Measurements from ENCODE around the gene INS.
"Not testable (repeated sequence)": the region's sequence is repeated elsewhere in the genome, so short reads cannot be mapped to it uniquely, and the experiment has no call there.

Gene INS

DNA sequence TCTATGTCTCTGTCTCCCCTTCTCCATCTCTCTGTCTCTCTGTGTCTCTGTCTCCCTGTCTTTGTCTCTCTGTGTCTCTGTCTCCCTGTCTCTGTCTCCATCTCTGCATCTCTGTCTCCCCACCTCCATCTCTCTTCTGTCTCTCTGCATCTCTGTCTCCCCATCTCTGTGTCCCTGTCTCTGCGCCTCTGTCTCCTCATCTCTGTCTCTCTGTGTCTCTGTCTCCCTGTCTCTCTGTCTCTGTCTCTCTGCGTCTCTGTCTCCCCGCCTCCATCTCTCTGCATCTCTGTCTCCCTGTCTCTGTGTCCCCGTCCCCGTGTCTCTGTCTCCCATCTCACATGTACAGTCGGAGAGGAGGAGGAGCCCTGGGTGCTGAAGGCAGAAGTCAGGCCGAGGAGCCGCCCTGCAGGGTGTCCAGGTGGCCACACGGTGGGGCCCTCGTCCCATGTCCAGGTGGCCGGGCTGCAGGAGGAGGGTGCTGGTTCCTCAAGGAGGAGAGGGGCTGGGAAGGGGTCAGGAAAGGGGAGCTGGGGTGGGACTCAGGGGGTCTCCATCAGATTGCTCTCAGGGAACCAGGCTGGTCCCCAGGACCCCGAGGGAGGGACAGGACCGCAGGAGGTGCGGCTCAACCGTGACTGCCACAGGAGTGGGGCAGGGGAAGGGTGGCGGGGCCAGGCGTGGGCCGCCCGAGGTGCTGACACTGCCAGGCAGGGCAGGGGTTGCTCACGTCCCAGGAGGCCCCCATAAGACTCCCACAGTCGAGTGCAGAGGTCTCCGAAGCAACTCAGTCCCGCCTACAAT lies 36.2 kb upstream of the INS start:
- no peaks in the 10 kb centered on the region for H3K36me3 ChIP-seq (ENCODE audit: insufficient read depth, low read length)
- H3K27me3 ChIP-seq (ENCODE audit: control insufficient read depth, insufficient read depth, low read length): peaks cover 6% of the 10 kb centered on the region
- H3K4me1 ChIP-seq (ENCODE audit: control insufficient read depth, insufficient read depth, low read length): no peaks in the 10 kb centered on the region
- H3K4me2 ChIP-seq (ENCODE audit: low read length): no peak overlapping the region
- H3K9ac ChIP-seq (ENCODE audit: low read depth, low read length): no peak overlapping the region
- H3K9me3 ChIP-seq (replicated peaks; ENCODE audit: low read length): no peaks in the 10 kb centered on the region
- no peak overlapping the region for H3K4me3 ChIP-seq (ENCODE audit: low read length)

DNA sequence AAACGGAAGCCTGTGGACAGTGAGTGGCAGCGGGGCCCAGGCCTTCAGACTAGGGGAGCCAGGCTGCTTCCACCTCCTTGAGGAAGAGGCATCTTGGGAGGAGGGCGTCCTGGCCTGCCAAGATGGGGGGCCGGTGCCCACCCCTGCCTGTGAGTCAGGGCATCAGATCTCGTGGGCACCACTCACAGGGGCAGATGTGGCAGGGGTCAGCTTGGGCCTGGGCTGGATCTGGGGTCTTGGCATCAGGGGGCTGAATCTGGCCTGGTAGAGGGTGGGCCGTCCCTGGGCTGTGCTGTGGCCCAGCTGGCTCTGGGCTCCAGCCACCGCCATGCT lies 34.7 kb upstream of the INS start:
- Histone ChIP-seq H3K9me3 (replicated peaks; ENCODE audit: low read length) (no peaks in the 10 kb centered on the region), H3K9ac (ENCODE audit: low read depth, low read length) (no peak overlapping the region), H3K4me1 (ENCODE audit: control insufficient read depth, insufficient read depth, low read length) (no peaks in the 10 kb centered on the region), H3K27me3 (ENCODE audit: control insufficient read depth, insufficient read depth, low read length) (peaks cover 15% of the 10 kb centered on the region), H3K4me3 (ENCODE audit: low read length) (no peak overlapping the region), H3K36me3 (ENCODE audit: insufficient read depth, low read length) (no peaks in the 10 kb centered on the region), H3K4me2 (ENCODE audit: low read length) (no peak overlapping the region)

DNA sequence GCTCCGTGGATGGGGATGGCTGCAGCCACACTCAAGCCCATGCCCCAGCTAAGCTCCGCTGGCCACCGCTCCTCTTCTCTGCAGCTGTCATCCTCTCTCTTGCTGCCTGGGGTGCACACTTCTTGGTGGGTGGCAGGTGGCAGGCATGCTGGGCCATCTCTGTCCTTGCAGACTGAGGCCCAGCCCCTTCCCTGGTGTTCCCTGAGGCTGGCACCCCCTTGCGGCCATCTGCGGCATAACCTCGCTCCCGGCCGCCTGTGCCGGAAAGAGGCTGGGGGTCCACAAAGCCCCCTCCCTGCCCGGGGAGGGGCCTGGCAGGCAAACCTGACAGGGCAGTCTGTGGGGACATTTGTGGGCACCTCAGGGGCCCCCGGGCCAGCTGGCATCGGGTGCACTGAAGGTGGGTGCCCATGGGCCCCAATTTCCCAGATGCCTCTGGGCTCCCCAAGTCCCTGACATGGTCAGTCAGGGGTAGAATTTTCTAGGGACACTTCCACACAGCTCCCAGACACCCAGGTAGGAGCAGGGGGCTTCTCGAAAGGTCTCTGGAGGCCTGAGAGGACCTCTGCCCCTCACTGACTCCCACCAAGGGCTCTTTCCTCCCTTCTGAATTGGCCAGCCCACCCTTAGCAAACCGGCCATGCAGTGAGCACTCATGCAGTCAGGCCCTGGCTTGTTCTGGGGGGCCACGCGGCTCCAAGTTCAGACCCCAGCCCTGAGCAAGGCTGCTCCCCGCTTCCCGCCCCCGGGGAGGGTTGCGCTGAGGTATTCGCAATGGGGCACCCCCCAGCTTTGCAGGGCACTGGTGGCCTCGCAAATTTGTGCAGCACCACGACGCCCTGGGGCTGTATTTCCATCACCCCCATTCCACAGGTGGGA lies 34.1 kb upstream of the INS start:
- Histone ChIP-seq H3K27me3 (ENCODE audit: control insufficient read depth, insufficient read depth, low read length) (peaks cover 17% of the 10 kb centered on the region), H3K4me3 (ENCODE audit: low read length) (no peak overlapping the region)

GRCh38 chr11:2193888-2194595 lies 33.0 kb upstream of the INS start:
- H3K4me1 ChIP-seq (ENCODE audit: control insufficient read depth, insufficient read depth, low read length); H3K4me3 ChIP-seq (ENCODE audit: low read length); H3K4me2 ChIP-seq (ENCODE audit: low read length); H3K9me3 ChIP-seq (replicated peaks; ENCODE audit: low read length); H3K36me3 ChIP-seq (ENCODE audit: insufficient read depth, low read length); H3K9ac ChIP-seq (ENCODE audit: low read depth, low read length): not testable (repeated sequence)
- H3K27me3 ChIP-seq (ENCODE audit: control insufficient read depth, insufficient read depth, low read length): peaks cover 19% of the 10 kb centered on the region

More for the DNA sequence above, 34.1 kb upstream of the INS start:
- Histone ChIP-seq H3K4me1 (ENCODE audit: control insufficient read depth, insufficient read depth, low read length) (no peaks in the 10 kb centered on the region), H3K4me2 (ENCODE audit: low read length) (no peak overlapping the region), H3K9me3 (replicated peaks; ENCODE audit: low read length) (no peaks in the 10 kb centered on the region), H3K9ac (ENCODE audit: low read depth, low read length) (no peak overlapping the region), H3K36me3 (ENCODE audit: insufficient read depth, low read length) (no peaks in the 10 kb centered on the region)

DNA sequence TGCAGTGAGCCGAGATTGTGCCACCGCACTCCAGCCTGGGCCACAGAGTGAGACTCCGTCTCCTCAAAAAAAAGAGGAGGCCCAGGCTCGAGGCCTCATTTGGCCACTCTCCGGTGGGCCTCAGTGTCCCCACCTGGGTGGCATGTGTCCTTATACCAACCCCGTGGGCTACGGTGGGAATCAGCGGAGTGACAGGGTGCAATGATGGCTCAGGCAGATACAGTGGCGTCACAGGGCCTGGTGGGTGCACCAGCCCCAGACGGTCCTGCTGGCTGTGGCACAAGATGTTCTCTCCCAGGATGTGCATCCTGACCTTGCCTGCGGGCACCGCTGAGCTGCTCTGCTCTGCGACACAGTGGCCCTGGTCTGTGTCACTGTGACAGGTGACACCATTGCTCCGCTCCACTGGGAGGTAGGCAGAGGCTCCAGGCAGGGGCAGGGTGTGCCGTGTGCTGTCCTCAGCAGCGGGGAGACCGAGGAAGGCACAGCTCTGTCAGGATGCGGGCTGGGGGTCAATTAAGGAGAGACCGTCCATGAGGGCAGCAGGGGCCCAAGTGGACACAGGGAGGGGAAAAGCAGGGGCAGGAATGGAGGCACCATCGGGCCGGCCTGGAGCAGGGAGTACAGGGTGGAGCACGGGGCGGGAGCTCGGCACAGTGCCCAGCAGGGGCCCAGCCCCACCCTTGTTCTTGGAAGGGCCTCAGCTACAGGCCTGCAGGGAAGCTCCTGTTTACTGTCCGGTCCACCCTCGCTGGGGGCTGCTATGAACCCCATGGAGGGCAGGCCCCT lies 32.3 kb upstream of the INS start:
- no peaks in the 10 kb centered on the region for H3K9me3 ChIP-seq (replicated peaks; ENCODE audit: low read length)
- H3K27me3 ChIP-seq (ENCODE audit: control insufficient read depth, insufficient read depth, low read length): peaks cover 19% of the 10 kb centered on the region

DNA sequence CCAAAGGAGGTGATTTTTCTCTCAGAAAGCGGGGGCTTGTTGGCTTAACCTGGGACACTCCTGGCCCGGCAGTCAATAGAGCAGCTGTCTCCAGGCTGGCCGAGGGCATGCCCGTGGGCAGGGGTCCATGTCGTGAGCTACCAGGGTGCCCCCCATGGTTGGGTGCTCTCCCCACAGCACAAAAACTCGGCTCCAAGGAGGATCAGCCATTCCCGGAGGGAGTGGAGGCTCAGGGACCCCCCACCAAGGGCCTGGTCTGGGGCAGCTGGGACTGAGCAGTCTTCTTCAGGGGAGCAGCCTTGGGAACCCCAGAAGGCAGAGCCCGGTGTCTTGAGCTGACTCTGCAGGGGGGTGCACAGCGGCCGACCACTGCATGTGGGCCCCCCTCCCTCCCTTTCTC lies 31.4 kb upstream of the INS start:
- Histone ChIP-seq H3K4me2 (ENCODE audit: low read length) (no peak overlapping the region), H3K9me3 (replicated peaks; ENCODE audit: low read length) (no peaks in the 10 kb centered on the region), H3K36me3 (ENCODE audit: insufficient read depth, low read length) (no peaks in the 10 kb centered on the region), H3K27me3 (ENCODE audit: control insufficient read depth, insufficient read depth, low read length) (peaks cover 22% of the 10 kb centered on the region), H3K9ac (ENCODE audit: low read depth, low read length) (no peak overlapping the region), H3K4me1 (ENCODE audit: control insufficient read depth, insufficient read depth, low read length) (no peaks in the 10 kb centered on the region), H3K4me3 (ENCODE audit: low read length) (no peak overlapping the region)

More for the DNA sequence above, 32.3 kb upstream of the INS start:
- Histone ChIP-seq H3K4me3 (ENCODE audit: low read length) (no peak overlapping the region), H3K36me3 (ENCODE audit: insufficient read depth, low read length) (no peaks in the 10 kb centered on the region), H3K9ac (ENCODE audit: low read depth, low read length) (no peak overlapping the region), H3K4me1 (ENCODE audit: control insufficient read depth, insufficient read depth, low read length) (no peaks in the 10 kb centered on the region), H3K4me2 (ENCODE audit: low read length) (no peak overlapping the region)

- Histone ChIP-seq H3K36me3 (ENCODE audit: insufficient read depth, low read length) (no peaks in the 10 kb centered on the region), H3K9ac (ENCODE audit: low read depth, low read length) (no peak overlapping the region), H3K27me3 (ENCODE audit: control insufficient read depth, insufficient read depth, low read length) (peaks cover 22% of the 10 kb centered on the region), H3K4me3 (ENCODE audit: low read length) (no peak overlapping the region), H3K9me3 (replicated peaks; ENCODE audit: low read length) (no peaks in the 10 kb centered on the region), H3K4me1 (ENCODE audit: control insufficient read depth, insufficient read depth, low read length) (no peaks in the 10 kb centered on the region), H3K4me2 (ENCODE audit: low read length) (no peak overlapping the region)
Observed at GRCh38 chr11:2191883-2192282, 30.9 kb upstream of the INS start.

DNA sequence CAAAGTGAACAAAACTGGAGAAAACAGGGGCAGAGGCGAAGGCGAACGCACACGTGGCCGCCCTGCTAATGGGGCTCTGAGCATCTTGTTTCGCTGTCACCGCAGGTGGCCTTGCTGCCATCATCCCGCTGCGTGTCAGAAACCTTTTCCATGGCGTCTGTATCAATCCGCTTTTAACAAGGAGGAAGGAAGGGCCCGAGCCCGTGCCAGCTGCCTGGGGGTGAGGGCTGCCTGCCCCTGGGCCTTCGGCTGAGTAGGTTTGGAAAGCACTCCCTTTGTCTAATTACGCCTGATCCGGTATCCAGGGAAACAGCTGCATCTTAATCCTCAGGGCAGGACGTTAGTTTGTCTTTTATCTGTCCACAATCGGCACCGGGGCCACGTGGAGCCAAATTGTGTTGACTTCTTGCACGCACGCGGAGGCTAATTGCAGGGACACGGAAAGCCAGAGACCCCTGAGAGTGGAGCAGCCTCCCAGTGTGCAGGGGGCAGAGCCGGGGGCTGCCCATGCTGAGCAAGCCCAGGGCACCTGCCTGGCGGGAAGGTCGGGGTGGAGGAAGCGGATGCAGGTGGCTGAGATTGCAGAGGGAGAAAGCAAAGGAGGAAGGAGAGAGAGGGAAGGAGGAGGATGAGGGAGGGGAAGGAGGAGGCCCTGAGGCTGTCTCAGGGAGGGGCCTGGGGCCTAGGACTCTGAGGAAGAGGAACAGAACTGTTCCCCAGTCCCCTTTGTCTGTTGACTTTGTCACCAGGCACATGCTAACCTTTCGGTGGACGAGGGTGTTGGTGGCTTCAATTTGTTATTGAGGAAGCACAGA lies 29.9 kb upstream of the INS start:
- Histone ChIP-seq H3K27me3 (ENCODE audit: control insufficient read depth, insufficient read depth, low read length) (peaks cover 27% of the 10 kb centered on the region), H3K4me3 (ENCODE audit: low read length) (no peak overlapping the region), H3K9ac (ENCODE audit: low read depth, low read length) (no peak overlapping the region), H3K36me3 (ENCODE audit: insufficient read depth, low read length) (no peaks in the 10 kb centered on the region), H3K4me2 (ENCODE audit: low read length) (no peak overlapping the region), H3K9me3 (replicated peaks; ENCODE audit: low read length) (no peaks in the 10 kb centered on the region), H3K4me1 (ENCODE audit: control insufficient read depth, insufficient read depth, low read length) (no peaks in the 10 kb centered on the region)

DNA sequence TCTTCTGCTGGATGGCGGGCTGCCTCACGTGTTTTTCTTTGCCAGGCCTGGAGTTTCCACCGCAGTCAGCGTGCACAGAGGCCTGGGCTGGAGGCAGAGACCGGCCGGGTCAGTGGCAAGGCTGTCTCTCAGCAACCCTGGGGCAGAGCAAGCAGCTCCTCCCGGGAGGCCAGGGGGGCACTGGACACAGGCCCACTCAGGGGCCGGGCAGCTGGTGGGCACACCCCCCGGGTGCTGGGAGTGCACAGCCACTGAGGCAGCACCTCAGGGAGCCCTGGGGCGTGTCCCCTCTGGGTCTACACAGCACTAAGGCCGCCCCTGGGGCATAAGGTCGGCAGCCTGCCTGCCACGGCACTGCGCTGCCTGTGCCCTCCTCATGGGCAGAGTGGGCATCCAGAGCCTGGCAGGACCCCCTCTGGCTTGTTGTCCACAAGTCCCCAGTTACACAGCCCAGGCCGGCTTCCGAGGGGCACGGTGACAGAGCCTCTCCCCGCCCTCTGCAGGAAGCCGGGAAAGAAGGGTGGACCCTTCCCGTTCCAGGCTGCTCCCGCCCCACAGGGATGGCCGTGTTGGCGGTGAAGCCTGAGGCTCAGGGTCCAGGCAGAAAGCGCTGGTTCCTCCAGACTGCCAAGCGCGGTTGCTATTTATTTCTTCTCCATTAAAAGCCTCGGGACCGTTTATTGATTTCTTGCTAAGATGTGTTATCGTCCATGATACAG lies 29.1 kb upstream of the INS start:
- Histone ChIP-seq H3K4me3 (ENCODE audit: low read length) (no peak overlapping the region), H3K9ac (ENCODE audit: low read depth, low read length) (no peak overlapping the region), H3K27me3 (ENCODE audit: control insufficient read depth, insufficient read depth, low read length) (peaks cover 34% of the 10 kb centered on the region), H3K4me2 (ENCODE audit: low read length) (no peak overlapping the region), H3K36me3 (ENCODE audit: insufficient read depth, low read length) (no peaks in the 10 kb centered on the region), H3K9me3 (replicated peaks; ENCODE audit: low read length) (no peaks in the 10 kb centered on the region), H3K4me1 (ENCODE audit: control insufficient read depth, insufficient read depth, low read length) (no peaks in the 10 kb centered on the region)

- no peaks in the 10 kb centered on the region for H3K36me3 ChIP-seq (ENCODE audit: insufficient read depth, low read length)
- no peak overlapping the region for H3K4me2 ChIP-seq (ENCODE audit: low read length)
- H3K9me3 ChIP-seq (replicated peaks; ENCODE audit: low read length): no peaks in the 10 kb centered on the region
- no peak overlapping the region for H3K4me3 ChIP-seq (ENCODE audit: low read length)
- H3K27me3 ChIP-seq (ENCODE audit: control insufficient read depth, insufficient read depth, low read length): peaks cover 44% of the 10 kb centered on the region
- no peaks in the 10 kb centered on the region for H3K4me1 ChIP-seq (ENCODE audit: control insufficient read depth, insufficient read depth, low read length)
- H3K9ac ChIP-seq (ENCODE audit: low read depth, low read length): no peak overlapping the region
Observed at GRCh38 chr11:2188745-2189144, 27.7 kb upstream of the INS start.
